GM12875 (cell line): Measurements from ENCODE around the gene CAMKMT.

Source experiments
- H3K4me3 ChIP-seq: one replicate; pipeline ENCODE4 v1.5.1; 2011; ENCODE audit warnings: low read depth, low read length, control low read depth
- CTCF ChIP-seq: IDR thresholded peaks from 2 replicates; pipeline ENCODE4 v1.5.1; 2011; ENCODE audit warnings: low read depth, mild to moderate bottlenecking, control low read depth, inconsistent platforms, low read length, moderate library complexity, borderline replicate concordance; ENCODE audit not compliant: insufficient read depth

Gene CAMKMT

GRCh38 chr2:44477657-44478414 is 116.1 kb downstream of the CAMKMT start:
- no peak overlapping the region for H3K4me3 ChIP-seq

GRCh38 chr2:44479127-44479887 is 117.6 kb downstream of the CAMKMT start:
- no peak overlapping the region for H3K4me3 ChIP-seq
- peak; percentile 96 for TF ChIP-seq CTCF

More at GRCh38 chr2:44477657-44478414, 116.1 kb downstream of the CAMKMT start:
- no peak for TF ChIP-seq CTCF

GRCh38 chr2:44480068-44480467 is 118.3 kb downstream of the CAMKMT start:
- no peak overlapping the region for H3K4me3 ChIP-seq
- no peak for TF ChIP-seq CTCF

GRCh38 chr2:44487052-44487451 is 125.3 kb downstream of the CAMKMT start:
- no peak overlapping the region for H3K4me3 ChIP-seq
- TF ChIP-seq CTCF: no peak

- H3K4me3 ChIP-seq: no peak overlapping the region
- no peak for TF ChIP-seq CTCF
Observed at GRCh38 chr2:44490726-44491125, 129.0 kb downstream of the CAMKMT start.

GRCh38 chr2:44494006-44494405 is 132.3 kb downstream of the CAMKMT start:
- no peak overlapping the region for H3K4me3 ChIP-seq
- TF ChIP-seq CTCF: no peak

- H3K4me3 ChIP-seq: no peak overlapping the region
- TF ChIP-seq CTCF: no peak
Observed at GRCh38 chr2:44495035-44495434, 133.3 kb downstream of the CAMKMT start.
